HepG2 (cell line): ENCODE data around the gene IPO13. TPM values are rescaled to one million over a fixed set of nuclear protein-coding genes. Genes with fewer than 3 reads are reported as not detected.

Source experiments
- ATAC-seq: fragments of 200-7000 bp; cut with Tn5 transposase; 3 replicates; pipeline ENCODE4 v1.9.1; 2020; ENCODE audit warnings: mild to moderate bottlenecking, moderate library complexity
- BruUV-seq: library from RNA; stranded (reverse); fragments of 400-500 nt; replicated peaks from 2 replicates; lab custom pipeline; 2021; lab: Mats Ljungman, UMichigan
- CTCF ChIA-PET: fragments of 300-600 bp; formaldehyde crosslinking; extraction: SDS; loops from one replicate; lab custom pipeline; 2021; ENCODE audit warnings: low total read pairs, inconsistent platforms, low intra/inter-chr PET ratio; lab: Yijun Ruan, JAX
- POLR2A ChIA-PET: fragments of 350-600 bp; sonication (Branson Sonifier 250); formaldehyde crosslinking; loops from one replicate; lab custom pipeline; 2020; ENCODE audit warnings: antibody characterized with exemption, inconsistent platforms; lab: Yijun Ruan, JAX
- DNase-seq: peaks from one replicate; pipeline ENCODE4 v3.0.0-alpha.2; 2015; ENCODE audit warnings: low spot score
- FAIRE-seq: peaks from 3 replicates; lab custom pipeline; 2011; peaks lifted over from hg19 to GRCh38; lab: Jason Lieb, UNC
- H2AFZ ChIP-seq: one replicate; pipeline ENCODE4 v1.6.1; 2011; ENCODE audit warnings: low read length, inconsistent platforms
- H3K27ac ChIP-seq: fragments of 300-600 bp; 3 replicates; pipeline ENCODE4 v1.8.0; 2011; ENCODE audit warnings: mixed run types, mild to moderate bottlenecking, mixed read lengths, low read length, inconsistent platforms; ENCODE audit not compliant: insufficient read depth; ENCODE audit errors: extremely low read length
- H3K27me3 ChIP-seq, 2 experiments: fragments of 200-600 bp in 1 of 2; 2 replicates in 1 of 2; 3 replicates in 1 of 2; pipeline versions ENCODE4 v1.6.0 to v1.8.0; 2011; ENCODE audit warnings: low read length in 2 of 2, mild to moderate bottlenecking in 2 of 2, moderate library complexity in 2 of 2, inconsistent platforms in 1 of 2; ENCODE audit not compliant: insufficient read depth in 2 of 2, control insufficient read depth in 1 of 2
- H3K36me3 ChIP-seq, 2 experiments: fragments of 200-600 bp in 1 of 2; replicated peaks in 1 of 2; 2 replicates in 1 of 2; 3 replicates in 1 of 2; pipeline versions ENCODE4 v1.5.1 to v1.8.0; 2011; ENCODE audit warnings: low read length in 2 of 2, inconsistent platforms in 1 of 2; ENCODE audit not compliant: insufficient read depth in 2 of 2, control insufficient read depth in 1 of 2
- H3K4me1 ChIP-seq: 2 replicates; pipeline ENCODE4 v1.5.1; 2012; ENCODE audit warnings: low read length, inconsistent platforms; ENCODE audit not compliant: insufficient read depth
- H3K4me2 ChIP-seq: 2 replicates; pipeline ENCODE4 v1.6.0; 2011; ENCODE audit warnings: low read depth, low read length, inconsistent platforms
- H3K4me3 ChIP-seq, 3 experiments: fragments of 200-600 bp in 1 of 3; sonication (generic), shearing (Covaris generic) in 1 of 3; replicated peaks in 1 of 3; 2 replicates each; pipeline ENCODE4 v1.5.1; 2011 to 2016; ENCODE audit warnings: low read length in 3 of 3, inconsistent platforms in 2 of 3, low read depth in 2 of 3, mild to moderate bottlenecking in 2 of 3, control low read depth in 1 of 3, mixed read lengths in 1 of 3; ENCODE audit not compliant: insufficient read depth in 1 of 3
- H3K79me2 ChIP-seq: one replicate; pipeline ENCODE4 v1.6.1; 2011; ENCODE audit warnings: low read length, inconsistent platforms; ENCODE audit not compliant: insufficient read depth
- H3K9ac ChIP-seq: 2 replicates; pipeline ENCODE4 v1.6.0; 2011; ENCODE audit warnings: mild to moderate bottlenecking, low read depth, low read length, inconsistent platforms; ENCODE audit not compliant: insufficient read depth
- H3K9me3 ChIP-seq: 2 replicates; pipeline ENCODE4 v1.5.1; 2012; ENCODE audit warnings: mild to moderate bottlenecking, low read length
- H4K20me1 ChIP-seq: 2 replicates; pipeline ENCODE4 v1.6.0; 2011; ENCODE audit warnings: inconsistent platforms, mild to moderate bottlenecking, low read length, moderate library complexity; ENCODE audit not compliant: insufficient read depth
- ATF5 ChIP-seq: sonication (generic); formaldehyde crosslinking; IDR thresholded peaks from 2 replicates; pipeline ENCODE4 v1.4.0; 2020; ENCODE audit warnings: mild to moderate bottlenecking, low read depth, missing genetic modification reagents
- KLF16 ChIP-seq, 2 experiments: sonication (generic) in 1 of 2; formaldehyde crosslinking in 1 of 2; IDR thresholded peaks; 2 replicates each; pipeline versions ENCODE4 v1.6.1 to v1.8.0; 2016 to 2023; ENCODE audit warnings: missing genetic modification reagents in 2 of 2, missing compliant biosample characterization in 1 of 2
- KLF9 ChIP-seq: IDR thresholded peaks from 2 replicates; pipeline ENCODE4 v1.6.1; 2016; ENCODE audit warnings: low read depth
- NCOA2 ChIP-seq: sonication (generic); formaldehyde crosslinking; IDR thresholded peaks from 2 replicates; pipeline ENCODE4 v1.8.0; 2022; ENCODE audit warnings: inconsistent platforms
- PTBP1 ChIP-seq: fragments of 200-400 bp; formaldehyde crosslinking; IDR thresholded peaks from 2 replicates; pipeline ENCODE4 v1.6.1; 2018; ENCODE audit warnings: low read length, low read depth; ENCODE audit not compliant: poor library complexity, severe bottlenecking
- RERE ChIP-seq: IDR thresholded peaks from 2 replicates; pipeline ENCODE4 v1.6.1; 2016; ENCODE audit warnings: low read depth, missing genetic modification reagents, missing compliant biosample characterization
- SMAD1 ChIP-seq: sonication (generic); formaldehyde crosslinking; IDR thresholded peaks from 2 replicates; pipeline ENCODE4 v1.4.0; 2020; ENCODE audit warnings: missing genetic modification reagents, low read depth, mild to moderate bottlenecking, borderline replicate concordance
- ZBTB49 ChIP-seq: sonication (generic); formaldehyde crosslinking; IDR thresholded peaks from 2 replicates; pipeline ENCODE4 v1.4.0; 2020; ENCODE audit warnings: missing genetic modification reagents, borderline replicate concordance
- ZNF362 ChIP-seq: sonication (generic); formaldehyde crosslinking; IDR thresholded peaks from 2 replicates; pipeline ENCODE4 v1.4.0; 2020; ENCODE audit warnings: missing genetic modification reagents, mild to moderate bottlenecking, borderline replicate concordance
- ZNF713 ChIP-seq: sonication (generic); formaldehyde crosslinking; IDR thresholded peaks from 2 replicates; pipeline ENCODE4 v1.4.0; 2020; ENCODE audit warnings: mild to moderate bottlenecking, missing genetic modification reagents
- WGBS: methylation state at CpG from one replicate; pipeline ENCODE4 v1.1.6; 2017; ENCODE audit warnings: low lambda C conversion rate; 5-methylcytosine and 5-hydroxymethylcytosine counted together
- in situ Hi-C: cut with HindIII; loops from 2 replicates; pipeline ENCODE4 v1.10.0; 2017; ENCODE audit warnings: low pct_unique_long_range_greater_than_20kb; ENCODE audit not compliant: extremely low pct_ligation_motif_present
- intact Hi-C: fragments of 100-400 bp; cut with micrococcal nuclease; formaldehyde crosslinking; loops from one replicate; pipeline ENCODE4 v1.10.0; 2022; ENCODE audit not compliant: unreplicated experiment
- polyA plus RNA-seq, 8 experiments: library from polyadenylated mRNA; depleted of rRNA in 3 of 8; stranded (reverse) in 7 of 8; unstranded in 1 of 8; fragments of >200 nt; fragmentation: Illumina TruSeq in 4 of 8; extraction: Trizol in 4 of 8; gene quantifications; 2 replicates each; pipeline versions ENCODE4 v1.2.1 to v1.2.3, GENCODE V29; 2011 to 2016; ENCODE audit warnings: low read depth in 4 of 8, missing spikeins in 1 of 8, mixed read lengths in 1 of 8; ENCODE audit not compliant: insufficient read depth in 1 of 8
- total RNA-seq, 5 experiments: library from RNA; depleted of rRNA; stranded (reverse); fragments of >200 nt; fragmentation: Illumina TruSeq; extraction: Trizol; gene quantifications; 2 replicates each; pipeline ENCODE4 v1.2.3, GENCODE V29; 2016; ENCODE audit warnings: low read depth in 1 of 5

The IPO13 gene
- total and polyA plus RNA-seq, 2 of the 13 experiments (the other 11 are each of a cell fraction or from before 2014, with no cell fraction given) = 12.9 to 15.6 TPM

GRCh38 chr1:43987159-43987902 lies 40.6 kb downstream of the IPO13 start:
- WGBS = 12% methylated on average over 6 of the region's 6 CpGs
- ChIA-PET CTCF (no interaction called here), POLR2A (interaction anchor here (0.7 to 4.3 kb wide), 7 partner anchors 9 to 337 kb away, joined by 3 to 32 read pairs (median 6); partner anchors contain the start of genes ATP6V0B, B4GALT2, DPH2 and IPO13)
- H3K4me1 ChIP-seq = peaks cover 61% of the 10 kb centered on the region
- no peak overlapping the region for H2AFZ ChIP-seq
- peak overlapping the region; percentile 62 for H3K27ac ChIP-seq
- intact Hi-C loops (no loop called here), in situ Hi-C loops (no loop called here)
- no peaks in the 10 kb centered on the region for H3K9me3 ChIP-seq
- peak; percentile 21 for ATAC-seq
- H3K4me2 ChIP-seq = peak overlapping the region; percentile 60
- FAIRE-seq = peak; percentile 72
- peaks cover 15 to 30% of the 10 kb centered on the region in 2 experiments; a peak in 4 of 5 replicates for H3K36me3 ChIP-seq
- H4K20me1 ChIP-seq = no peaks in the 10 kb centered on the region
- H3K79me2 ChIP-seq = peaks cover 6% of the 10 kb centered on the region
- no TSS peak for BruUV-seq
- no peaks in the 10 kb centered on the region for H3K27me3 ChIP-seq
- peak overlapping the region; percentile 50 for H3K9ac ChIP-seq
- H3K4me3 ChIP-seq = peak overlapping the region in 1 of 3 experiments; percentile 46; a peak in 2 of 6 replicates
- DNase-seq = peak; percentile 55
- TF ChIP-seq PTBP1 (no peak), RERE (CRISPR knock-in tag) (no peak), ZBTB49 (CRISPR knock-in tag) (no peak), ZNF713 (CRISPR knock-in tag) (0 out of 2 replicates have a peak, but pooled peaks have one; percentile 25), SMAD1 (CRISPR knock-in tag) (no peak), NCOA2 (peak; percentile 24; the same call in 1 of the 2 replicates), KLF9 (CRISPR knock-in tag) (no peak), KLF16 (CRISPR knock-in tag; IDR thresholded peaks at IDR 0.05) (no peak), ZNF362 (no peak), ATF5 (CRISPR knock-in tag) (no peak)
